GM19468 (cell line): Measurements from ENCODE around the gene RFC4.
"Not testable (repeated sequence)": the region's sequence is repeated elsewhere in the genome, so short reads cannot be mapped to it uniquely, and the experiment has no call there.

Experiments used
- ATAC-seq: cut with Tn5 transposase; IDR thresholded peaks from one replicate; pipeline ENCODE4 v1.9.1; 2021; ENCODE audit warnings: mild to moderate bottlenecking, moderate library complexity, moderate number of reproducible peaks; ENCODE audit not compliant: unreplicated experiment; ENCODE audit errors: extremely low read depth

RFC4 gene

DNA sequence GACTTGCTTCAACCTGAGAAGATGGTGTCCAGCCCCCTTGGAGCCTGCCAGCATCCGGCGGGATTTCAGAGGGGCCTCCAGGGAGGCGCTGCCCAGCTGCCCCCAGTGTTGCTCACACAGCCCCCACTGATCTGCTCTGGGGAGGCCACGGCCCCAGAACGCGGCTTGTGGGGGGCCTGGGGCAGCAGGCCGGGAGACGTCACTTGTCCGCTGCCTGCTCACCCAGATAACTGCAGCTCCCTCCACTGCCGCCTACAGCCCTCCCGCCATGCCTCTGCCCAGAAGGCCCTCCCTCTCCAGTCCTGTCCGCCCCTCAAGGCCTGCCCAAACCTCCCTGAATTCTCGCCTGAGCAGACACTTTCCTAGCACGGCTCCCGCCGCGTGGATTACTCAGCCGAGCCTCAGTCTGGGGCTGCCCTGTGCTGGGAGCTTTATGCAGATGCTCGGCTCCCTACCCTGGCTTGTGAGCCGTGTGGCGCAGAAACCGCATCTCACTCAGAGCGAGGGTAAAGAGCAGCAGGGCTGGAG is 19.1 kb upstream of the RFC4 start:
- no peak for ATAC-seq

DNA sequence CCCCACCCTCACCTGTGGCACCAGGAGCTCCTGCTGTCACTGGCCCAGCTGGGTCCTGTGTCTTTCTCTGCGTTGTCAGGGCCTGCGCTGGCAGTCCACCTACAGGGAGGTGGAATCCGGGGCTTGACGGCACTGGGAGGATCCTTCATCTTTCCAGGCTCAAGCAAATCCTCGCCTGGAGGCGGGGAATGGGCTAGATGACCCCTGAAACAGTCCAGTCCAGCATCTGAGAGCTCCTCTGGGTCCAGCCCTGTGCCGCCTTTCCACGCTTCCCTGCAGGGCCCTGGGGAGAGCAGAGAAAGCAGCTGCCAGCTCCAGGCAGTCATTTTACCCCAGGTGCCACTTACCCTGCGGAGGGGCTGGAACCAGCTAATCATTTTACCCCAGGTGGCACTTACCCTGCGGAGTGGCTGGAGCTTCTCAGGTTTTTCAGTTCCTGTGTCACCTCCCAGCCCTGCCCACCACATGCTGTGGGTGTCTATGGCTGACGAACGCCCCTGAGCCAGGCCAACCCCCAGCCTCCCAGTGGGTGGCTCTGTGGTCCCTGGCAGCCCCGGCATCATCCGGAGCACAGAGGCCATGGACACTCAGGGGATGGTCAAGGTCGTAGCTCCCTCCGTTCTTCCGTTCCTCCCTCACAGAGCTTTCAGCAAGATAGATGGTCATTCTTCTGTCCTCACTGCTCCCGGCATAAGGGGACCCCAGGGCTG is 18.3 kb upstream of the RFC4 start:
- no peak for ATAC-seq

DNA sequence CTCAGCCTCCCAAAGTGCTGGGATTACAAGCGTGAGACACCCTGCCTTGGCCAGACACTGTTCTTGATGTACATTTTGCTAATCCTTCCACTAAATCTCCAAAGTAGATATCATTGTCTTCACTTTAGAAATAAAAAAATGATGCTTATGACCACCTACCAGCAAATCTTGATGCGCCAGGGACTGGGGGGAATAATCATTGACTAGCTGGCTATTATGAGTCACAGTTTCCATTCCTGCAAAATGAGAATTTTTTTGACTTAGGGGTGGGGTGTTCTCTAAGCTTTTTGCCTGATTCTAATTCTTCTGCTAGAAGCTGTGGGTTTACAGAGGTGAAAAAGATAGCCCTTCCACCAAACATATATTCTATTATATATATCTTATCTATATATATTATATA is 17.1 kb upstream of the RFC4 start:
- no peak for ATAC-seq

DNA sequence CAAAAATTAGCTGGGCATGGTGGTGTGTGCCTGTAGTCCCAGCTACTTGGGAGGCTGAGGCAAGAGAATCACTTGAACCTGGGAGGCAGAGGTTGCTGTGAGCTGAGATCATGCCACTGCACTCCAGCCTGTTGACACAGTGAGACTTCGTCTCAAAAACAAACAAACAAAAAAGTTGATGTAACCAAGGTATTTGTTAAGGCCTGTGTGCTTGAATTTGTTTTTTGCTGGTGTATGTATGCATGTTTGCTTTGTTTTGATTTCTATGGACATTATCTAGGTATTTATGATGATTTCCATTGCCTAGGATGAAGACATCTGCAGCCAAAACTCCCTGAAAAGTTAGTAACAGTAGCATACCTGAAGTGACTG is 16.1 kb upstream of the RFC4 start:
- ATAC-seq, result not testable (repeated sequence)

DNA sequence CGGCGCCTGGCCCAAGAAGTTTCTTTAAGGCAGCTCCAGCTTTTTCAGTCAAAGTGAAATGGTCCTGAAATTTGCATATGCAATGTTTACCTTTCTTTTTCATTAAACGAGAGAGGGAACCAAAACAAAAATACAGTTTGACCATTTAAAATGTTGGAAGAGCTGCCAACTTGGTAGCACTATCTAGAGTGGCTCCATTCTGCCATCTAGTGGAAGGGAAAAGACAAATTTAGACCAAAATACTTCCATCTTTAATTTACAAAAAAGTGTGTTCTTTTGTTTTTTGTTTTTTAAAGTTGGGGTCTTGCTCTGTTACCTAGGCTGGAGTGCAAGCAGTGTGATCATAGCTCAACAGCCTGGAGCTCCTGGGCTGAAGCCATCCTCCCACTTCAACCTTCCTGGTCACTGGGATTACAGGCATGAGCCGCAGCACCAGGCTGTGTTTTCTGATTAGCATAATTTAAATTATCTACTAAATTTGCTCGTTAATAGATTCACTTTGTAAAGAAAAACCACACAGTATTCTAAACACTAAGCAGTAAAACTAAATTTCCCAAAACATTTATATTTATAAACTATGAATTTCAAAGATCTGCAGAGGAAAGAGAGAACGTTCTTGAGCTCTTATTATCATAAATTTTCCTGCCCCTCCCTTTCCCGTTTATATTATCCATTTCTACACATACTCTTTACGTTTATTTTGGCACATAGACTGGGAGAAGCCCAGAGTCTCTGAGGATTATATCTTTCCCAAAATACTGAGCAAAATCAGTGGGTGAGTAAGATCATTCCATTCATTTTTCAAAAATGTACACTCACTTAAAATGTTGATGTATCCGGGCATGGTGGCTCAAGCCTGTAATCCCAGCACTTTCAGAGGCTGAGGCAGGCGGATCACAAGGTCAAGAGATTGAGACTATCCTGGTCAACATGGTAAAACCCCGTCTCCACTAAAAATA is 15.4 kb upstream of the RFC4 start:
- no peak for ATAC-seq

DNA sequence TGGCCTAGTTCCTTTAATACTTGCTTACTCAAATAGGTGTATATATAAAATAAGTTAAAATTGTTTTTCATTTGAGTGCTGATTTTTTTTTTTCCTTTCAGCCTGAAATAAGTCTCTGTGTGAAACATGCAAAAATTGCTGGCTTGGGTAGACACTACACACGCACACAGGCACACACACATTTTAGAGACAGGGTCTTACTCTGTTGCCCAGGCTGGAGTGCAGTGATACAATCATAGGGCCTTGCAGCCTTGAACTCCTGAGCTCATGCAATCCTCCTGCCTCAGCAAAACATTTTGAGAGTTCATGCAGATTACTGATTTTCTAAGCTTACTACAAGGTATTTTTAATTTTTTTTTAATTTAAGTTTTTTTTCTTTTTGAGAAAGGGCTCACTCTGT is 12.7 kb upstream of the RFC4 start:
- ATAC-seq, result no peak

DNA sequence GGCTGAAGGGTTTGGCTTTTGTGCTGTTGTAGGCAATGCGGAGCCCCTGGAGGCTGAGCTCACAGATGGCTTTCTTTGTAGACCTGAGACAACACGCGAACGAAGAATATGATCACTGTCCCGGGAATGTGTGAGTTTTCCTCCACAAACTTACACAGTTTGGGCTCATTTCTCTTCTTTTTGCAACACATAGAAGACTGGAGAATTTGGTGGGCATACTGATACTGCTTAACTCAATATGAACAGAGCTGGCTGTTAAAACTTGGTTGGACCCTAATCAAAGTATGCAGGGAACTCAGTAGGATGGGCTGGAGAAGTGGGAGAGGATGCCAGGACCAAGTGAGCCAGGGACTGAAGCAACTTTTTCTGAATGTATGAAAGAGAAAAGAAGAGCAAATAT is 12.2 kb upstream of the RFC4 start:
- ATAC-seq, result no peak

DNA sequence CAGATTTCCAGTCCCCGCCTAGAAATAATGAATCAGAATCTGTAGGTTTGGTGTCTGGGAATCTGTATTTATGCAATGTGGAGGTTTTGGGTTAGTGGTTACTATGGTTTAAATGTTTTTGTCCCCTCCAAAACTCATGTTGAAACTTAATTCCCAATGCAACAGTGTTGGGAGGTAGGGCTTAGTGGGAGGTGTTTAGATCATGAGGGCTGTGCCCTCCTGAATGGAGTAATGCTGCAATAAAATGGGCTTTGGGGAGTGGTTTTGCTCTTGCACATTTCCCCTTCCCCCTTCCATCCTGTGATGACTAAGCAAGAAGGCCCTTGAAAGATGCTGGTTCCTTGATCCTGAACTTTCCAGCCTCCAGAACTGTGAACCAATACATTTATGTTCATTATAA is 9.2 kb upstream of the RFC4 start:
- no peak for ATAC-seq

DNA sequence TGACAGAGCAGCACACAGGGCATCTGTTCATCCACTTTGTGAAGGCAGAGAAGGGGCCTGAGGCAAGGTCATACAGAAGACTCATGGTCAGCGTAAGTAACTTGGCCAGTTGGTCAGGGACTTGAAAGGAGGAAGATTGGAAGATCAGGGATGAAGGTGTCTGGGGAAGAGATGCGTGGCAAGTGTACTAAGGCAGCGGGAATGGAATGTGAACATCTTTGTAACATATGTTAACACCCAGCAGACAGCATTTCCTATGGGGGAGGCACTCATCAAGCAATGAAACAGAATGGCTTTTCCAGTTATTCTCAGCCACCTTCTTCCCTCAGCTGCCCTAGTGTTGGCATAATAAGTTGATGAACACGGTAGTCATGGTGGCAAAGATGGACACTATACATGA is 7.8 kb upstream of the RFC4 start:
- ATAC-seq, result no peak

DNA sequence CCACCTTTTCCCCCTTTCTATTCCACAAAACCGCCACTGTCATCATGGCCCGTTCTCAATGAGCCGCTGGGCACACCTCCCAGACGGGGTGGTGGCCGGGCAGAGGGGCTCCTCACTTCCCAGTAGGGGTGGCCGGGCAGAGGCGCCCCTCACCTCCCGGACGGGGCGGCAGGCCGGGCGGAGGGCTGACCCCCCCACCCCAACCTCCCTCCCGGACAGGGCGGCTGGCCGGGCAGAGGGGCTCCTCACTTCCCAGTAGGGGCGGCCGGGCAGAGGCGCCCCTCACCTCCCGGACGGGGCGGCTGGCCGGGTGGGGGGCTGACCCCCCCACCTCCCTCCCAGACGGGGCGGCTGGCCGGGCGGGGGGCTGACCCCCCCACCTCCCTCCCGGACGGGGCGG is 5.0 kb upstream of the RFC4 start:
- ATAC-seq, result not testable (repeated sequence)

DNA sequence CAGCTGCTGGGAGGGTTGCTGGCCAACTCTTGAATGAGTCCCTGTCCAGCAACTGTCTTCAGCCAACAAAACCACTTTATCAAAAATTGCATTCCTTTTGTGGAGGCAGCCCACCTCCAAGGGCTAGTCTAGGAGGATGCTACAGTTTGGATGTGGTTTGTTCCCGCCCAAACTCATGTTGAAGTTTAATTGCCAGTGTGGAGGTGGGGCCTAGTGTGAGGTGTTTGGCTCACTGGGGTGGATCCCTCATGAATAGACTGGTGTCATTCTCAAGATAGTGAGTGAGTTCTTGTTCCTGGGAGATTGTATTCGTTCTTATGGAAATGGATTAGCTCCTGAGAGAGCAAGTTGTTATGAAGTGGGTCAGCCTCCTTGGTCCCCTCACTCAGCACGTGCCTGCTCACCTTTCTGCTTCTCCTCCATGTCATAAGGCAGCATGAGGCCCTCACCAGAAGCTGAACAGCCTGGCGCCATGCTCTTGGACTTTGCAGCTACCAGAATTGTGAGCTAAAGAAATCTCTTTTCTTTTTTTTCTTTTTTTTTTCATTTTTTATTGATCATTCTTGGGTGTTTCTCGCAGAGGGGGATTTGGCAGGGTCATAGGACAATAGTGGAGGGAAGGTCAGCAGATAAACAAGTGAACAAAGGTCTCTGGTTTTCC is 4.2 kb upstream of the RFC4 start:
- ATAC-seq, result no peak

DNA sequence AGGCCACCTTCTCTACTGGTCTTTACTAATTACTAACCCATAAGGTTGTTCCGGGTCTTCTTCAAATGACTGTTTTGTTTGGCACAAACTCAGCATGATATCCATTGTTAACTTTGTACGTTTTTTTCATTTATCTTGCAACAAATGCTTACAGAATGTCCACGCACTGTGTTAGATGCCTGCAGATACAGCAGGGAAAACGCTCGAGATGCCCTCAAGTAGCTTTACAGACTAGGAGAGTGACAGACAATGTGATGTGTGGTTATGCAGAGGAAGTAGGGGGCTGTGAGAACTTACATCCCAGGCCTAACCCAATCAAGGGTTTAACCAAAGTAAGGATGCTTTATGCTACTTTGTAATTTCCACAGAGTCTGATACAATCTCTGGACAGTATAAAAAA is 949 bp upstream of the RFC4 start:
- no peak for ATAC-seq

DNA sequence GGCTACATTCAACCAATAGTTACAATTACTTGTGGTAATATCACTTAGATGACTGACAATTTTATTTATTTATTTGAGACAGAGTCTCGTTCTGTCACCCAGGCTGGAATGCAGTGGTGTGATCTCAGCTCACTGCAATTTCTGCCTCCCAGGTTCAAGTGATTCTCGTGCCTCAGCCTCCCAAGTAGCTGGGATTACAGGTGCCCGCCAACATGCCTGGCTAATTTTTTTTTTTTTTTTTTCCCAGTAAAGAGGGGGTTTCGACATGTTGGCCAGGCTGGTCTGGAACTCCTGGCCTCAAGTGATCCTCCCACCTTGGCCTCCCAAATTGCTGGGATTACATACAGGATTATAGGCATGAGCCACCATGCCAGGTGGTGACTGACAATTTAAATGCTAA is 2.8 kb downstream of the RFC4 start:
- ATAC-seq, result not testable (repeated sequence)

DNA sequence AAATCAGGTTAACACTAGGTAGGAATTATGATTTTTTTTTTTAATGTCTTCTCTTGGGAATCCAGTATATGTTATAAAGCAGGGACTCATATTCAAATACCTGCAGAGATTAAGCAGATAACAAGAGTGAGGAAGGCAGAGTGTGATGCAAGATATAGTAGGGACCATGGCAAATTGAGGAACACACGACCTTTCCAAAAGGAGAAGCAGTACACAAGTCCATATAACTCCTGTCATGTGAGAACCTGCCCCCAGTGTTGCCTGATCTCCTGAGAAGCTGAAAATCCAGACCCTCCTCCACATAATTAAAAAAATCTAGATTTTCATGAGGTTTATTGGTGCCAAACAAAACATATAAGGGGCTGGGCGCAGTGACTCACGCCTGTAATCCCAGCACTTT is 3.6 kb downstream of the RFC4 start:
- ATAC-seq, result no peak

DNA sequence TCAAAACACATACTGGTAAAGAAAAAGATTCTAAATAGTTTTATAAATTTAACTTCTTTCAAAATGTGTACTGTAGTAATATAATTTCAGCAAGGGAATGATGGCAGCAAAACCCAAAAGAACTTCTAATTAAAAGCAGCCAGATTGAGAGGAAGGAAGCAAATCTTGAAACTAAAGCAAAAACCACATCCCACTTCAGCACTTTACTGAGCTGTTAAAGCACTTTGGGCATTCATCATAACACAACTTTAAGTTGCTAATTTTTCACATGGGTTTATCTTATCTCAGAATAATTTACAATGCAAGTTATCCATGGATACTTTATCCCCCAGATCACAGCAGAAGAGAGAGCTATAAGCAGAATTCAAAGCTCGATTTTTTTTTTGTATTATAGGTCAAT is 6.0 kb downstream of the RFC4 start:
- no peak for ATAC-seq

DNA sequence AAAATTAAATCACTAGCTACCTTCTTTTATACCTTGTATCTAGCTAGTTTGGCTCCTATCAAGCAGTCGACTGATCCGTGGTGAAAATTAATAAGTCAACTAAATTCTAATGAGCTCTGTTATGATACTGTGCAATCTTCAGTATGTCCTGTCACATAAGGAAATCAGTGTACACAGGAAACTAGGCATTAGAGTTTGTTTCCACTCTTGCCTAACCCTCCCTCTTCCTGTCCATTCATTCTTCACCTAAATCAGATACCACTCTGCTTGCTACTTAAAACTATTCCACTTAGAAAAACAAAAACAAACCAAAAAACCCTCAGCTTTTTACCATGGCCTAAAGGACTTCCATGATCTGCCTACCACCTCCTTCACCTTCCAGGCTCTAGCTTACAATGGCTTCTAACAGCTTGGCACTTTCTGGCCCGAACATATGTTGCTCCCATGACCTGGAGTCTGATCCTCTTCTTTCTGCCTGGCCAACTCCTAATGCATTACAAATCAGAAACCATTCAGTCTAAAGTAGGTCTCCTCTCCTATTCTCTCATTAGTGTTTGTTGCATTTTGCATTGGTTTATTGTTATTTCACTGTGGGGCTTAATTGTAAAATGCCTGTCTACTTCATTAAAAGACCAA is 7.9 kb downstream of the RFC4 start:
- no peak for ATAC-seq

DNA sequence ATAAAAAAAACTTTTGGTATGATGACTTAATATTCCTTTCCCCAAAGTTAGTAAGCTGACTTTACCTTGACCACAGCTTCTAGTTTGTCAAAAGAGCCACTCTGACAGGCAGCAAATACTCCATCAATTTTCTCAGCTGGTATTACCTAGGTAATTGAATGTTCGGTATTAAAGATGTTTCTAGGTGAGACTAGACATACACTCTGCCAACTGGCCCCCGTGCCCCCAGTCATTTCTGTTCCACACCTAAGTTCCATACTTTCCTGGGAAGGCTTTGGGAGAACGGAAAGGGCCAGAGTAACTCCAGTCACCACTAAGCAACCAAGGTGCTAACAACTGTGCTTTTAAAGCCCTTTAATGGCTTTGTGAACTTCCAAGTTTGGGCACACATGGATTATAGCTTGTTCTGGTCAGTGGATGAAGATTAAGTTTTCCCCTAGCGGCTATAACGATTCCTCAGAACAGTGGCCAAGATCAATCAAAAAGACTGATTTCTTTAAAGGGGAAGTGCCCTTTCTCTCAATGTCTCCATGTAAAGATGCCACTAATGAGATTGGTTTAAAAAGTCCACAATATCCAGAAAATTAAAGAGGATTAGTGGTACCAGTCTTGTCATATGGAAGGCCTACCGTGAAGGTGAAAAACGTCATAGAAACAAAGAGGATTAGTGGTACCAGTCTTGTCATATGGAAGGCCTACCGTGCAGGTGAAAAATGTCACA is 15.9 kb downstream of the RFC4 start:
- no peak for ATAC-seq

DNA sequence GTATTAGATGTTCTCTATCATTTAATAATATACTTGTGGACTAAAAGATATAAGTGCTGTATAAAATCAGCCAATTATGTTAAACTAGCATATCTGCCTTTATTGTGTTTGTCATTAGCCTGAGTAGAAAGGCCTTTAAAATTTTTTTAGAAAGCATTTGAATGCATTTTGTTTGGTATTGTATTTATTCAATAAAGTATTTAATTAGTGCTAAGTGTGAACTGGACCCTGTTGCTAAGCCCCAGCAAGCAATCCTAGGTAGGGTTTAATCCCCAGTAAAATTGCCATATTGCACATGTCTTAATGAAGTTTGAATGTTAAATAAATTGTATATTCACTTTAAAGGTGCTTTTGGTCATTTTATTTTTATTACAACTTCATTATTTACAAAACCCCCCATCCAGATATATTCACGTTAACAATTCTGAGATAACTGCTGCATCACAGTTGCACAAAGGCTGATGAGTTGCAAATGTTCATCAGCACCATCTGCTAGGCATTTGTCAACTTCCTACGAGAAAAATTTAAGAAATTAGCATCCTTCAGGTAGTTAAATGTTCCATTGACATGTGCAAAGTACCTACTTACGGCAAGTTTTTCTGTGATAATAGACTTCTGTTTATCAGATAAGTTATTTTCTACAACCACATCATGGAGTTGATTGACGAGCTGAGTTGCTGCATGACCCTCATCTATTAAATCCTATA is 16.6 kb downstream of the RFC4 start:
- no peak for ATAC-seq
